ENCODE measurements around the gene SELENOH. TPM values are rescaled to one million over a fixed set of nuclear protein-coding genes. Genes with fewer than 3 reads are reported as not detected.
"Not testable (repeated sequence)": the region's sequence is repeated elsewhere in the genome, so short reads cannot be mapped to it uniquely, and the experiment has no call there.

The SELENOH gene
- 100 to 1,000 TPM; 148 to 162 TPM for total RNA-seq

- Mint-ChIP-seq H3K27ac (peak within 1 kb of the TSS; percentile 95), H3K4me3 (peak within 1 kb of the TSS; percentile 98), H3K27me3 (no peaks in the 10 kb centered on the region), H3K36me3 (ENCODE audit: low read depth) (peaks cover 62% of the 10 kb centered on the region), H3K4me1 (peaks cover 26% of the 10 kb centered on the region), H3K9me3 (no peaks in the 10 kb centered on the region)
- ChIA-PET CTCF (interaction anchor here (0.6 to 4.1 kb wide), 7 partner anchors 10 to 174 kb away, joined by 3 to 35 read pairs (median 4); partner anchors contain the start of genes BTBD18 and UBE2L6), POLR2A (interaction anchor here (0.7 to 3.1 kb wide), 30 partner anchors 10 to 1403 kb away, joined by 3 to 54 read pairs (median 4); partner anchors contain the start of genes BTBD18, CLP1, FAM111B and MED19)
- DNase-seq, result peak; percentile 96
These were observed at the start of gene SELENOH for GRCh38 chr11:57741132-57742086. SELENOH (plus strand) TSS chr11:57741491; CDS start chr11:57741596, 105 bp downstream.

DNA sequence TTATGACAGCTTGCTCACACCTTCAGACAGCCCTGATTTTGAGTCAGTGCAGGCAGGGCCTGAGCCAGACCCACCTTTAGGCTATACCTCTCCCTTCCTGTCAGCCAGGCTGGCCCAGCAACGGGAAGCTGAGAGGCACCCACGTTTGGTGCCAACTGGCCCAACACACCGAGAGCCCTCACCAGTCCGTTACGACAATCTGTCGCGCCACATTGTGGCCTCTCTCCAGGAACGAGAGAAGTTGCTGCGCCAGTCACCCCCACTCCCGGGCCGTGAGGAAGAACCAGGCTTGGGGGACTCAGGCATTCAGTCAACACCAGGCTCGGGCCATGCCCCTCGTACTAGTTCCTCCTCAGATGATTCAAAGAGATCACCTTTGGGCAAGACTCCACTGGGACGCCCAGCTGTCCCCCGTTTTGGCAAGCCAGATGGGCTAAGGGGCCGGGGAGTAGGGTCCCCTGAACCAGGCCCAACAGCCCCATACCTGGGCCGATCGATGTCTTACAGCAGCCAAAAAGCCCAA, 42.4 kb upstream of the SELENOH start:
- Mint-ChIP-seq H3K9me3 (no peaks in the 10 kb centered on the region), H3K27me3 (no peaks in the 10 kb centered on the region), H3K36me3 (ENCODE audit: low read depth) (peaks cover 59% of the 10 kb centered on the region), H3K27ac (no peak overlapping the region), H3K4me3 (no peak overlapping the region), H3K4me1 (no peaks in the 10 kb centered on the region)
- CTCF ChIA-PET, result interaction anchor here (1.8 kb wide), 1 partner anchor 101 kb away, joined by 5 read pairs; no protein-coding TSS in a partner anchor
- POLR2A ChIA-PET, result interaction anchor here (1.0 to 1.2 kb wide), 3 partner anchors 11 to 15 kb away, joined by 3 to 6 read pairs (median 4); partner anchors contain the start of genes MED19 and TMX2
- DNase-seq, result no peak

- no peak overlapping the region for H3K27ac Mint-ChIP-seq
- ChIA-PET POLR2A (interaction anchor here (1.0 kb wide), 1 partner anchor 12 kb away, joined by 6 read pairs; the partner anchor contains the start of genes MED19 and TMX2), CTCF (interaction anchor here (1.8 kb wide), 1 partner anchor 100 kb away, joined by 5 read pairs; no protein-coding TSS in a partner anchor)
- no peaks in the 10 kb centered on the region for H3K9me3 Mint-ChIP-seq
- no peak for DNase-seq
- no peaks in the 10 kb centered on the region for H3K4me1 Mint-ChIP-seq
- H3K27me3 Mint-ChIP-seq, result no peaks in the 10 kb centered on the region
- H3K36me3 Mint-ChIP-seq (ENCODE audit: low read depth), result peaks cover 65% of the 10 kb centered on the region
- no peak overlapping the region for H3K4me3 Mint-ChIP-seq
These were observed 41.5 kb upstream of the SELENOH start for GRCh38 chr11:57699813-57700212.

GRCh38 chr11:57700425-57700824, 40.9 kb upstream of the SELENOH start:
- ChIA-PET CTCF (interaction anchor here (1.8 kb wide), 1 partner anchor 100 kb away, joined by 5 read pairs; no protein-coding TSS in a partner anchor), POLR2A (no interaction called here)
- Mint-ChIP-seq H3K9me3 (no peaks in the 10 kb centered on the region), H3K27ac (no peak overlapping the region), H3K4me1 (no peaks in the 10 kb centered on the region), H3K36me3 (ENCODE audit: low read depth) (peaks cover 64% of the 10 kb centered on the region), H3K4me3 (no peak overlapping the region), H3K27me3 (no peaks in the 10 kb centered on the region)
- no peak for DNase-seq

- peaks cover 5% of the 10 kb centered on the region for H3K4me1 Mint-ChIP-seq
- POLR2A ChIA-PET, result interaction anchor here (1.5 kb wide), 1 partner anchor 8 kb away, joined by 6 read pairs; the partner anchor contains the start of genes MED19 and TMX2
These were observed 38.0 kb upstream of the SELENOH start for GRCh38 chr11:57703341-57703740.

GRCh38 chr11:57704932-57705331, 36.4 kb upstream of the SELENOH start:
- ChIA-PET POLR2A (no interaction called here), CTCF (interaction anchor here (0.7 to 1.4 kb wide), 2 partner anchors 9 to 64 kb away, joined by 3 to 5 read pairs; no protein-coding TSS in a partner anchor)
- no peak overlapping the region for H3K4me3 Mint-ChIP-seq
- no peaks in the 10 kb centered on the region for H3K27me3 Mint-ChIP-seq
- H3K9me3 Mint-ChIP-seq, result no peaks in the 10 kb centered on the region
- no peak for DNase-seq
- H3K36me3 Mint-ChIP-seq (ENCODE audit: low read depth), result peaks cover 46% of the 10 kb centered on the region
- peaks cover 20% of the 10 kb centered on the region for H3K4me1 Mint-ChIP-seq
- no peak overlapping the region for H3K27ac Mint-ChIP-seq

More at GRCh38 chr11:57703341-57703740, 38.0 kb upstream of the SELENOH start:
- DNase-seq, result no peak
- Mint-ChIP-seq H3K27me3 (no peaks in the 10 kb centered on the region), H3K9me3 (no peaks in the 10 kb centered on the region), H3K4me3 (no peak overlapping the region), H3K27ac (no peak overlapping the region), H3K36me3 (ENCODE audit: low read depth) (peaks cover 57% of the 10 kb centered on the region)
- CTCF ChIA-PET, result interaction anchor here (0.8 to 1.4 kb wide), 2 partner anchors 63 to 97 kb away, joined by 3 to 5 read pairs; no protein-coding TSS in a partner anchor

- POLR2A ChIA-PET, result interaction anchor here (0.8 to 1.5 kb wide), 3 partner anchors 9 to 95 kb away, joined by 3 to 4 read pairs (median 3); no protein-coding TSS in a partner anchor
- DNase-seq, H3K4me3 Mint-ChIP-seq, H3K27ac Mint-ChIP-seq, H3K27me3 Mint-ChIP-seq, H3K9me3 Mint-ChIP-seq: not testable (repeated sequence)
- Mint-ChIP-seq H3K4me1 (peaks cover 24% of the 10 kb centered on the region), H3K36me3 (ENCODE audit: low read depth) (peaks cover 44% of the 10 kb centered on the region)
- CTCF ChIA-PET, result interaction anchor here (0.9 to 1.8 kb wide), 2 partner anchors 9 to 95 kb away, joined by 3 to 6 read pairs; no protein-coding TSS in a partner anchor
These were observed 35.9 kb upstream of the SELENOH start for GRCh38 chr11:57705432-57705831.

- Mint-ChIP-seq H3K4me1 (peaks cover 57% of the 10 kb centered on the region), H3K4me3 (no peak overlapping the region), H3K27me3 (no peaks in the 10 kb centered on the region), H3K27ac (peak overlapping the region; percentile 7), H3K9me3 (no peaks in the 10 kb centered on the region), H3K36me3 (ENCODE audit: low read depth) (peaks cover 29% of the 10 kb centered on the region)
- no peak for DNase-seq
- ChIA-PET CTCF (interaction anchor here (0.6 to 4.1 kb wide), 4 partner anchors 20 to 918 kb away, joined by 3 to 20 read pairs (median 4); no protein-coding TSS in a partner anchor), POLR2A (interaction anchor here (0.8 to 6.8 kb wide), 7 partner anchors 10 to 91 kb away, joined by 3 to 54 read pairs (median 4); partner anchors contain the start of genes BTBD18 and SELENOH)
These were observed 31.4 kb upstream of the SELENOH start for GRCh38 chr11:57709802-57710367.

GRCh38 chr11:57711414-57712255, 29.7 kb upstream of the SELENOH start, which contains the start of gene MED19:
MED19 (minus strand) TSS chr11:57712215; CDS start chr11:57712179, 36 bp downstream.
- H3K4me1 Mint-ChIP-seq, result peaks cover 59% of the 10 kb centered on the region

GRCh38 chr11:57712256-57713150, 28.8 kb upstream of the SELENOH start, which contains the start of gene TMX2:
TMX2 (plus strand) TSS chr11:57712593; CDS start chr11:57712619, 26 bp downstream.
- Mint-ChIP-seq H3K36me3 (ENCODE audit: low read depth) (peaks cover 22% of the 10 kb centered on the region), H3K9me3 (no peaks in the 10 kb centered on the region), H3K27me3 (no peaks in the 10 kb centered on the region), H3K4me3 (peak within 1 kb of the TSS; percentile 98), H3K4me1 (peaks cover 58% of the 10 kb centered on the region), H3K27ac (peak within 1 kb of the TSS; percentile 90)
- peak; percentile 93 for DNase-seq
- ChIA-PET POLR2A (interaction anchor here (0.6 to 6.8 kb wide), 15 partner anchors 10 to 377 kb away, joined by 3 to 54 read pairs (median 4); partner anchors contain the start of genes CLP1, SELENOH, SSRP1 and TIMM10), CTCF (interaction anchor here (0.7 to 2.0 kb wide), 5 partner anchors 87 to 158 kb away, joined by 3 to 16 read pairs (median 4); partner anchors contain the start of gene UBE2L6)

More at GRCh38 chr11:57711414-57712255, 29.7 kb upstream of the SELENOH start, which contains the start of gene MED19:
- Mint-ChIP-seq H3K4me3 (peak within 1 kb of the TSS; percentile 98), H3K36me3 (ENCODE audit: low read depth) (peaks cover 22% of the 10 kb centered on the region), H3K9me3 (no peaks in the 10 kb centered on the region), H3K27ac (peak within 1 kb of the TSS; percentile 90), H3K27me3 (no peaks in the 10 kb centered on the region)
- POLR2A ChIA-PET, result interaction anchor here (1.0 to 6.8 kb wide), 13 partner anchors 9 to 376 kb away, joined by 3 to 54 read pairs (median 4); partner anchors contain the start of genes CLP1, SELENOH, SSRP1 and TIMM10
- CTCF ChIA-PET, result interaction anchor here (0.7 to 4.1 kb wide), 6 partner anchors 58 to 185 kb away, joined by 3 to 20 read pairs (median 4); partner anchors contain the start of gene UBE2L6
- peak; percentile 81 for DNase-seq

Data from activated CD4-positive, alpha-beta memory T cell treated with anti-CD3 and anti-CD28 coated beads, Interleukin-2, amount 10 ng/mL, durations not matched to agents 7 days and 5 days (primary cell).